MCF 10A (cell line): ENCODE results near the gene LYVE1. TPM values are rescaled to one million over a fixed set of nuclear protein-coding genes. Genes with fewer than 3 reads are reported as not detected.

Experiments
- BruUV-seq: library from RNA; stranded (reverse); fragments of 400-500 nt; replicated peaks from 2 replicates; lab custom pipeline; 2021; lab: Mats Ljungman, UMichigan
- CTCF ChIA-PET: fragments of 300-600 bp; sonication (Branson Sonifier 250); formaldehyde crosslinking; extraction: SDS; loops from one replicate; lab custom pipeline; 2021; ENCODE audit warnings: antibody characterized with exemption, inconsistent platforms; lab: Yijun Ruan, JAX
- POLR2A ChIA-PET: fragments of 300-600, 350-650 bp; sonication (Branson Sonifier 250); formaldehyde crosslinking; extraction: SDS; loops from one replicate; lab custom pipeline; 2020; ENCODE audit warnings: antibody characterized with exemption, inconsistent platforms; lab: Yijun Ruan, JAX
- DNase-seq: peaks from one replicate; pipeline ENCODE4 v3.0.0-alpha.2; 2018; ENCODE audit not compliant: unreplicated experiment
- H3K27ac Mint-ChIP-seq: one replicate; pipeline ENCODE4 v1.8.0; 2022; ENCODE audit warnings: mild to moderate bottlenecking, low read depth, mixed read lengths; ENCODE audit not compliant: unreplicated experiment
- H3K27me3 Mint-ChIP-seq: one replicate; pipeline ENCODE4 v1.8.0; 2022; ENCODE audit warnings: mixed read lengths; ENCODE audit not compliant: insufficient read depth, unreplicated experiment
- H3K36me3 Mint-ChIP-seq: one replicate; pipeline ENCODE4 v1.8.0; 2022; ENCODE audit warnings: mild to moderate bottlenecking, moderate library complexity, mixed read lengths; ENCODE audit not compliant: insufficient read depth, unreplicated experiment
- H3K4me1 Mint-ChIP-seq: one replicate; pipeline ENCODE4 v1.8.0; 2022; ENCODE audit warnings: mixed read lengths; ENCODE audit not compliant: insufficient read depth, unreplicated experiment
- H3K4me3 Mint-ChIP-seq: one replicate; pipeline ENCODE4 v1.8.0; 2022; ENCODE audit warnings: mild to moderate bottlenecking, moderate library complexity, mixed read lengths; ENCODE audit not compliant: unreplicated experiment
- H3K9me3 Mint-ChIP-seq: one replicate; pipeline ENCODE4 v1.8.0; 2022; ENCODE audit warnings: mixed read lengths; ENCODE audit not compliant: unreplicated experiment
- intact Hi-C: fragments of 100-400 bp; cut with micrococcal nuclease; formaldehyde crosslinking; loops from 2 replicates; pipeline ENCODE4 v1.14.1; 2022
- total RNA-seq: library from RNA; stranded (reverse); gene quantifications from 2 replicates; pipeline ENCODE4 v1.2.3, GENCODE V29; 2022
- TF ChIP-seq, protein P1 (sequence below): fragments of 200-600 bp; IDR thresholded peaks from one replicate; pipeline ENCODE4 v1.8.0; 2022; ENCODE audit warnings: antibody characterized with exemption, mild to moderate bottlenecking; ENCODE audit not compliant: unreplicated experiment

The LYVE1 gene
- total RNA-seq, 1 experiment from 2014 or later = not detected

DNA sequence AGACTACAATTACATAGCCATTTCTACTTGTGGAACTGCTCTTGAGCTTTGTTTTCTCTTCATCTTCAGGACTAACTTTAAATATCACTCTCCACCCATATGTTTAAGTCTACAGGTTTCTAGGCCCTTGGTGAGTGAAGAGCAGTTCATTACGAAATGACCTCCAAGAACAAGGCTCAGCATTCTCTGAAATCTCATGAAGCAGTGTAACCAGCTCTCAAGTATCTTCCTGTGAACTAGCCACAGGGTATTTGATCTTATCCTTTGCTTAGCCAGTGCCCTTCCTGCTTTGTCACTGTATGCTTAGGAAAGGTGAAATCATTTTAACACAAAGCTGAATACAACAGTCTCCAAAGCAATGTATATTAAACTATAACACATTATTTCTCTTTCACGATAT lies 20.4 kb upstream of the LYVE1 start:
- DNase-seq = no peak
- ChIA-PET CTCF (interaction anchor here (0.6 to 1.2 kb wide), 2 partner anchors 42 to 65 kb away, joined by 3 read pairs; no protein-coding TSS in a partner anchor), POLR2A (interaction anchor here (0.9 to 1.1 kb wide), 3 partner anchors 15 to 100 kb away, joined by 3 to 4 read pairs (median 3); no protein-coding TSS in a partner anchor)
- H3K9me3 Mint-ChIP-seq = no peaks in the 10 kb centered on the region
- TF ChIP-seq, protein P1, sequence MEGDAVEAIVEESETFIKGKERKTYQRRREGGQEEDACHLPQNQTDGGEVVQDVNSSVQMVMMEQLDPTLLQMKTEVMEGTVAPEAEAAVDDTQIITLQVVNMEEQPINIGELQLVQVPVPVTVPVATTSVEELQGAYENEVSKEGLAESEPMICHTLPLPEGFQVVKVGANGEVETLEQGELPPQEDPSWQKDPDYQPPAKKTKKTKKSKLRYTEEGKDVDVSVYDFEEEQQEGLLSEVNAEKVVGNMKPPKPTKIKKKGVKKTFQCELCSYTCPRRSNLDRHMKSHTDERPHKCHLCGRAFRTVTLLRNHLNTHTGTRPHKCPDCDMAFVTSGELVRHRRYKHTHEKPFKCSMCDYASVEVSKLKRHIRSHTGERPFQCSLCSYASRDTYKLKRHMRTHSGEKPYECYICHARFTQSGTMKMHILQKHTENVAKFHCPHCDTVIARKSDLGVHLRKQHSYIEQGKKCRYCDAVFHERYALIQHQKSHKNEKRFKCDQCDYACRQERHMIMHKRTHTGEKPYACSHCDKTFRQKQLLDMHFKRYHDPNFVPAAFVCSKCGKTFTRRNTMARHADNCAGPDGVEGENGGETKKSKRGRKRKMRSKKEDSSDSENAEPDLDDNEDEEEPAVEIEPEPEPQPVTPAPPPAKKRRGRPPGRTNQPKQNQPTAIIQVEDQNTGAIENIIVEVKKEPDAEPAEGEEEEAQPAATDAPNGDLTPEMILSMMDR = no peak
- H3K27ac Mint-ChIP-seq = no peak overlapping the region
- no peak overlapping the region for H3K4me3 Mint-ChIP-seq
- intact Hi-C loops = no loop called here
- H3K4me1 Mint-ChIP-seq = peaks cover 38% of the 10 kb centered on the region
- H3K27me3 Mint-ChIP-seq = no peaks in the 10 kb centered on the region
- peaks cover 4% of the 10 kb centered on the region for H3K36me3 Mint-ChIP-seq
- BruUV-seq = no TSS peak

- CTCF ChIA-PET = interaction anchor here (0.6 to 1.6 kb wide), 6 partner anchors 11 to 113 kb away, joined by 3 to 5 read pairs (median 3); partner anchors contain the start of gene RNF141
- intact Hi-C loops = no loop called here
- no peak overlapping the region for H3K4me3 Mint-ChIP-seq
- peak overlapping the region; percentile 77 for H3K27ac Mint-ChIP-seq
- no peaks in the 10 kb centered on the region for H3K9me3 Mint-ChIP-seq
- POLR2A ChIA-PET = interaction anchor here (0.9 kb wide), 1 partner anchor 17 kb away, joined by 4 read pairs; no protein-coding TSS in a partner anchor
- no TSS peak for BruUV-seq
- DNase-seq = no peak
- H3K27me3 Mint-ChIP-seq = no peaks in the 10 kb centered on the region
- TF ChIP-seq, protein P1 = no peak
- H3K36me3 Mint-ChIP-seq = peaks cover 4% of the 10 kb centered on the region
- peaks cover 32% of the 10 kb centered on the region for H3K4me1 Mint-ChIP-seq
Measured at GRCh38 chr11:10587995-10588394, 19.5 kb upstream of the LYVE1 start.

DNA sequence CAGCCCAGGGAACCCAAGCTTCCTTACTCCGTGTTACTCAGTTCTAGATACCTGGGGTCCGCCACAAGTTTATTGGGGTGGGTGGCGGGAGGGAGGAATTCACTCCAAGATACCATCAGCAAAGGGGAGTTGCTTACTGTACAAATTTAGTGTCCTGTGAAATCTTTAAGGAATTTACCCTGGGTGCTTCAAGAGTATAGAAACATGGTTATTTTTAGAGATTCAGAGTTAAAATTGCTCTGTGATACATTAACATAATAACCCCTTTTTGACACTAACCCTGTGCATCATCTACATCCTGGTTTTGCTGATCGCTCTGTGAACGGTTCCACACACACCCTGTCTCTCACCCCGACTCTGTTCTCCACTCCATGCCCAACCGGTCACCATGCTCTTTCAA lies 18.9 kb upstream of the LYVE1 start:
- intact Hi-C loops = no loop called here
- Mint-ChIP-seq H3K27me3 (no peaks in the 10 kb centered on the region), H3K9me3 (no peaks in the 10 kb centered on the region), H3K4me3 (no peak overlapping the region), H3K36me3 (peaks cover 4% of the 10 kb centered on the region), H3K4me1 (peaks cover 29% of the 10 kb centered on the region), H3K27ac (peak overlapping the region; percentile 77)
- POLR2A ChIA-PET = interaction anchor here (0.8 to 1.0 kb wide), 2 partner anchors 47 to 62 kb away, joined by 3 to 4 read pairs; partner anchors contain the start of gene RNF141
- CTCF ChIA-PET = interaction anchor here (0.6 to 1.6 kb wide), 5 partner anchors 12 to 896 kb away, joined by 3 to 5 read pairs (median 3); partner anchors contain the start of gene RNF141
- no peak for DNase-seq
- no TSS peak for BruUV-seq
- TF ChIP-seq, protein P1 = no peak

GRCh38 chr11:10584071-10584501 lies 15.6 kb upstream of the LYVE1 start:
- BruUV-seq = no TSS peak
- ChIA-PET CTCF (interaction anchor here (1.0 to 2.6 kb wide), 3 partner anchors 13 to 70 kb away, joined by 3 to 12 read pairs (median 4); partner anchors contain the start of gene RNF141), POLR2A (interaction anchor here (0.9 to 3.0 kb wide), 5 partner anchors 10 to 63 kb away, joined by 4 to 19 read pairs (median 7); partner anchors contain the start of gene RNF141)
- H3K36me3 Mint-ChIP-seq = peaks cover 4% of the 10 kb centered on the region
- no peaks in the 10 kb centered on the region for H3K9me3 Mint-ChIP-seq
- intact Hi-C loops = no loop called here
- no peaks in the 10 kb centered on the region for H3K27me3 Mint-ChIP-seq
- H3K4me3 Mint-ChIP-seq = no peak overlapping the region
- H3K4me1 Mint-ChIP-seq = peaks cover 18% of the 10 kb centered on the region
- H3K27ac Mint-ChIP-seq = no peak overlapping the region
- DNase-seq = no peak
- TF ChIP-seq, protein P1 = no peak
